ENCODE data around the gene ACSS3. TPM values are rescaled to one million over a fixed set of nuclear protein-coding genes. Genes with fewer than 3 reads are reported as not detected.

ACSS3 gene
- total RNA-seq, 1 donor from 2014 or later: 1.1 TPM

DNA sequence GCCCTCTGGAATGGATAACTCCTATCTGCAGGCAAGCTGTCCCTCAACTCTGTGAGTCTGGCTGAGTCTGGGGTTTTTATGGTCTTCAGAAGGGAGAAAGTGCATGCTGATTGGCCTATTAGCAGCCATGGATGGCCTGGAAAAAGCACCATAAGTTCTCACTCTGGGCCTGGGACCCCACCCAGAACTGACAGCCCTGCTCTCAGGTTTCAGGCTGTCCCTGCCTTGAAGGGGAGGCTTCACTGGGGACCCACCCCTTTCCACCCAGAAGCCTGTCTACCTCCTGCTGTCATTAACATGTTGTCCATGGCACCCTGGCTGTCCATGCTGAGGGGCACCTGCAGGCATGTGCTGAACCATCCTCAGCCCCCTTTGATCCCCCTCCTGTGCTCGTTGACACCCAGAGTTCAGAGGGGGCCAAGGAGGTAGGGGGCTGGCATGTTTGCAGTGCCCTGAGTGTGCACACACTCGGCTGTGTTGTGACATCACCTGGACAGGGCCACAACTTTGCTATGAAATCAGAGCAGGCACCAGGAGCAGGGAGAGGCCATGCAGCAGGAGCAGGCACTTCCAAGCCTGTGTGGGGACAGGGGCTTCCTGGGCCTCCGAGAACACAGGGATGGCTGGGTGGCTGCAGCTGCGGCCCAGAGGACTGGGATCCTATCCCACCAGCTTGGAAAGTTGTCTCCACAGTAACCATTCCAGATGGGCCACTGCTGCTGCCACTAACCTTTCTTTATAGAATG, 84.7 kb downstream of the ACSS3 start:
- H3K36me3 ChIP-seq (ENCODE audit: control insufficient read depth, insufficient read depth, low read length): no peaks in the 10 kb centered on the region
- DNase-seq (ENCODE audit: low read depth) (no peak), FAIRE-seq (no peak)
- no peaks in the 10 kb centered on the region for H3K27me3 ChIP-seq (ENCODE audit: control insufficient read depth, insufficient read depth, low read length)
- TF ChIP-seq CTCF (IDR thresholded peaks at IDR 0.05; ENCODE audit: insufficient read depth, low read length, severe bottlenecking): no peak
- no peak overlapping the region for H3K4me3 ChIP-seq (ENCODE audit: low read depth, low read length)

DNA sequence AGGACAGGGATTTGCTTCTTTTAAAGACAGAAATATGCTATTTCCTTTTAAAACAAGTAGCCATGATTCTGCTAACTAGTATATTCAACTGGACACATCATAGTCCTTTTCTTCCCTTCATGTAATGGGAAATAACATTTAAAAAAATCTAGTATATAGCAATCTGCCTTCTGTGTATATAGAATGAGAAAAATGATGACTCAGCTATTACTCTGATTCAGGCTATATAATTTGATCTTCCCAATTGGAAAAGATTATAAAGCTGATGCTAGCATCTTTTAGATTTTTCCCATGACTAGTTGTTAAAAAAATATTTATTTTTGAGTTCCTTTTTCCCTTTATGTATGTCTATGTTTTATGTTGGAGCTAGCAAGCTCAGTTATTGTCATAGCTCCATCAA, 86.9 kb downstream of the ACSS3 start:
- no peaks in the 10 kb centered on the region for H3K27me3 ChIP-seq (ENCODE audit: control insufficient read depth, insufficient read depth, low read length)
- no peak for DNase-seq (ENCODE audit: low read depth)
- TF ChIP-seq CTCF (IDR thresholded peaks at IDR 0.05; ENCODE audit: insufficient read depth, low read length, severe bottlenecking): no peak
- FAIRE-seq: no peak
- no peaks in the 10 kb centered on the region for H3K36me3 ChIP-seq (ENCODE audit: control insufficient read depth, insufficient read depth, low read length)
- no peak overlapping the region for H3K4me3 ChIP-seq (ENCODE audit: low read depth, low read length)

DNA sequence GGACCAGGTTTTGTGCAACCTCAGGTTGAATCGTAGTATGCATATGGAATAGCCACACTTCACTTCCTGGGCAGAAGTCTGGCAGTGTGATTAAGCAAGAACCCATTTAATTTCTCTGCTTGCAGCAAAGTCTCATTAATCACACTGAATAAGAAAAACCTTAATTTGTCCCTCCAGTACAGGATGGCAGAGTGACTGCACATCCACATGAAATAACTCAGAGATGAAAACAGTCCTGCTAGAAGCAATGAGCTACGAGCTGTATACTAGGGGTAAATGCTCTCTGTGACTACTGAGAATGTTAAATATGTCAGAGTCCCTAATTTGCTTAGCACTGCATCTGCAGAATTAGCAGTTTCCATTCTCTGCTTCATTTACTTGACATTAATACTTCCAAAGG, 88.9 kb downstream of the ACSS3 start:
- Histone ChIP-seq H3K4me3 (ENCODE audit: low read depth, low read length) (no peak overlapping the region), H3K27me3 (ENCODE audit: control insufficient read depth, insufficient read depth, low read length) (no peaks in the 10 kb centered on the region), H3K36me3 (ENCODE audit: control insufficient read depth, insufficient read depth, low read length) (no peaks in the 10 kb centered on the region)
- DNase-seq (ENCODE audit: low read depth) (no peak), FAIRE-seq (no peak)
- TF ChIP-seq CTCF (IDR thresholded peaks at IDR 0.05; ENCODE audit: insufficient read depth, low read length, severe bottlenecking): no peak

DNA sequence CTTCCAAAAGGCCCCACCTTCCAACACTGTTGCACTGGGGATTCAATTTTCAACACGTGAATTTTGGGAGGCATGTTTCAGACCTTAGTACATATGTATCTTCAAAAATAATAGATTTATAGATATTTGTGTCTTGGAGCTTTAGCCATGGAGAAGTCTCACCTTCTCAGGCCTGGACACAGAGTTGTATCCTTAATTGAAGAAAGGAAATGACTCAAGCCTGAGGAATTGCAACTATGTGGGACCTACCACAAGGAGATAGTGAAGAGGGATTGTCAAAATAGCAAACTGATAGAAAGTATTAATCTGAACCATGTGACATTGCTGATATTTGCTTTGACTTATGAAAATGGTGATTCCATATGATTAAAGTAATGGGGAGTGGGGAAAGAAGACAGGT, 89.8 kb downstream of the ACSS3 start:
- no peak overlapping the region for H3K4me3 ChIP-seq (ENCODE audit: low read depth, low read length)
- no peaks in the 10 kb centered on the region for H3K36me3 ChIP-seq (ENCODE audit: control insufficient read depth, insufficient read depth, low read length)
- no peaks in the 10 kb centered on the region for H3K27me3 ChIP-seq (ENCODE audit: control insufficient read depth, insufficient read depth, low read length)
- no peak for FAIRE-seq
- DNase-seq (ENCODE audit: low read depth): peak; percentile 60
- no peak for TF ChIP-seq CTCF (IDR thresholded peaks at IDR 0.05; ENCODE audit: insufficient read depth, low read length, severe bottlenecking)

DNA sequence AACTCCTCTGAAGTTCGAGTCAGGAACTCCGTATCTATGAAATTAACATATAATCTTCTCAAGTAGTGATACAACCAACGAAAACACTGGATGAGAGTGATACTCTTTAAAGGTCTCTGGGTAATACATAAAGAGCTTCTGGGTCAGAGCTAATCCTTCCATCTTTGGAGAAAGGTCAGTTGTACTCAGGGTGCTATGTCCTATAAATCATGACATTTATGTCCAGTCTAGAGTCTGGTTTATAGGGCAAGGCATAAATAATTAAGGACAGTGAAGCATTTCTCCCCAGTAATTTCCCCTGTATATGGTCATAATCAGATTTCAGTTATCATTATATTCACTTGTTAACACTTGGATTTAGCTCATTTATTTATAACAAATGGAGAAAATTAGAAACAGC, 90.6 kb downstream of the ACSS3 start:
- H3K27me3 ChIP-seq (ENCODE audit: control insufficient read depth, insufficient read depth, low read length): no peaks in the 10 kb centered on the region
- H3K4me3 ChIP-seq (ENCODE audit: low read depth, low read length): no peak overlapping the region
- TF ChIP-seq CTCF (IDR thresholded peaks at IDR 0.05; ENCODE audit: insufficient read depth, low read length, severe bottlenecking): no peak
- H3K36me3 ChIP-seq (ENCODE audit: control insufficient read depth, insufficient read depth, low read length): no peaks in the 10 kb centered on the region
- DNase-seq (ENCODE audit: low read depth) (no peak), FAIRE-seq (no peak)

DNA sequence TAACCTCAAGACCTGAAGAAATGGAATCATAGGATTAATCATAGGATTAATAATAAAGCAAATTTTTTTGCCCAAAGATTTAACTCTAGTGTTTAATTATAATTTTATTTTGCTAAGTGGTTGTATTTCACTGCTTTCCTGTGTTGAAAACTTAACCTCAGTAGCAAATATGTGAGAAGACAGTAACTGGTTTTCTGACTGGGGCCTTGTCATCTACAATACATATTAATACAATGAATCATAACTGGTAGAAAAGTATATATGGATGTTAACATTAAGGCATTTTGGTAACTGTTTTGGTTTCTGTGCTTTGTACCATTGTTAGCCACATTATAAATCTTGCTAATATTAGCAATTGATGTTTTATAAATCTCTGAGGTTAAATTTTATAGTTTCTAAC, 92.2 kb downstream of the ACSS3 start:
- no peak for FAIRE-seq

More for the DNA sequence above, 92.2 kb downstream of the ACSS3 start:
- no peak overlapping the region for H3K4me3 ChIP-seq (ENCODE audit: low read depth, low read length)
- DNase-seq (ENCODE audit: low read depth): peak; percentile 51
- no peaks in the 10 kb centered on the region for H3K27me3 ChIP-seq (ENCODE audit: control insufficient read depth, insufficient read depth, low read length)
- TF ChIP-seq CTCF (IDR thresholded peaks at IDR 0.05; ENCODE audit: insufficient read depth, low read length, severe bottlenecking): no peak
- no peaks in the 10 kb centered on the region for H3K36me3 ChIP-seq (ENCODE audit: control insufficient read depth, insufficient read depth, low read length)

All from bronchial epithelial cell (primary cell).